ENCODE results near the gene ARHGAP10. TPM values are rescaled to one million over a fixed set of nuclear protein-coding genes. Genes with fewer than 3 reads are reported as not detected.

The ARHGAP10 gene
- total RNA-seq, 2 experiments from 2014 or later: 0.11 TPM; not detected in 1

GRCh38 chr4:148016063-148016637 is 284.3 kb downstream of the ARHGAP10 start:
- intact Hi-C loops (cut with micrococcal nuclease; ENCODE audit: unreplicated experiment): no loop called here
- H3K79me2 ChIP-seq (ENCODE audit: insufficient read depth, low read depth, low read length): no peaks in the 10 kb centered on the region
- no peak overlapping the region for H3K4me2 ChIP-seq (ENCODE audit: low read length)
- no peaks in the 10 kb centered on the region for H3K9me2 ChIP-seq (ENCODE audit: insufficient read depth, low read length)
- ChIA-PET CTCF (ENCODE audit: unreplicated experiment) (no interaction called here), POLR2A (interaction anchor here (0.7 kb wide), 2 partner anchors 274 to 1229 kb away, joined by 3 read pairs; no protein-coding TSS in a partner anchor)
- no peaks in the 10 kb centered on the region for H3K4me1 ChIP-seq (ENCODE audit: insufficient read depth, low read length, poor library complexity, severe bottlenecking)
- DNase-seq (ENCODE audit: low spot score): no peak
- no peak overlapping the region for H3K27ac ChIP-seq (ENCODE audit: low read depth, low read length, poor library complexity, severe bottlenecking)
- no peaks in the 10 kb centered on the region for H3K9me3 ChIP-seq (ENCODE audit: low read length)
- H3K4me3 ChIP-seq (ENCODE audit: low read depth, low read length, poor library complexity, severe bottlenecking): no peak overlapping the region
- no peak overlapping the region for H2AFZ ChIP-seq (ENCODE audit: low read length)
- no TSS peak for BruUV-seq (replicated peaks)
- TF ChIP-seq EZH2phosphoT487 (IDR thresholded peaks at IDR 0.05; ENCODE audit: borderline replicate concordance, low read depth, low read length) (no peak), CTCF (conservative IDR thresholded peaks at IDR 0.05; ENCODE audit: low read length) (no peak)
- no peaks in the 10 kb centered on the region for H3K36me3 ChIP-seq (ENCODE audit: insufficient read depth, low read length)
- no peaks in the 10 kb centered on the region for H4K20me1 ChIP-seq (ENCODE audit: insufficient read depth, low read length)

DNA sequence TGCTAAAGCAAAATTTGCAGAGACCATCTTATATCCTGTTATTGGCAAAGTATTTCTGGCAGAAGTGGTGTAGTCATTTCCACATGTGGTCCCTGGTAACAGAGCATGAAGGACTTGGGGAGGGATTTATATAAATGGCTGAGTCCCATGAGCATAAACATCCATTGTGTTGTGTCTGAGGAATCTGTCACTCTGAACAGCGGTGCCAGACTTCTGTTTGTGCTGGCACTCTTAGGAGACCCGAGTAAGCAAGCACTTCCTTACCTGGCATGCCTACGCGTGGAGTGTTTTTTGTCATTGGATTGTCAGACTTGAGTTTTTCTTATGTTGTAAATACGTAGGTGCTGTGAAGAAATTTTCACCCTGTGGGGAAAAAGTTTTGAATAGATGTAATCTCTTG is 285.9 kb downstream of the ARHGAP10 start:
- H3K27ac ChIP-seq (ENCODE audit: low read depth, low read length, poor library complexity, severe bottlenecking): no peak overlapping the region
- H3K79me2 ChIP-seq (ENCODE audit: insufficient read depth, low read depth, low read length): no peaks in the 10 kb centered on the region
- TF ChIP-seq CTCF (conservative IDR thresholded peaks at IDR 0.05; ENCODE audit: low read length) (no peak), EZH2phosphoT487 (IDR thresholded peaks at IDR 0.05; ENCODE audit: borderline replicate concordance, low read depth, low read length) (no peak)
- H4K20me1 ChIP-seq (ENCODE audit: insufficient read depth, low read length): no peaks in the 10 kb centered on the region
- no peaks in the 10 kb centered on the region for H3K36me3 ChIP-seq (ENCODE audit: insufficient read depth, low read length)
- H3K9me3 ChIP-seq (ENCODE audit: low read length): no peaks in the 10 kb centered on the region
- H3K9me2 ChIP-seq (ENCODE audit: insufficient read depth, low read length): no peaks in the 10 kb centered on the region
- no TSS peak for BruUV-seq (replicated peaks)
- ChIA-PET CTCF (ENCODE audit: unreplicated experiment) (no interaction called here), POLR2A (interaction anchor here (0.7 to 1.2 kb wide), 3 partner anchors 10 to 169 kb away, joined by 3 to 6 read pairs (median 6); no protein-coding TSS in a partner anchor)
- no peak for DNase-seq (ENCODE audit: low spot score)
- intact Hi-C loops (cut with micrococcal nuclease; ENCODE audit: unreplicated experiment): no loop called here
- no peak overlapping the region for H3K4me2 ChIP-seq (ENCODE audit: low read length)
- H3K4me3 ChIP-seq (ENCODE audit: low read depth, low read length, poor library complexity, severe bottlenecking): no peak overlapping the region
- no peak overlapping the region for H2AFZ ChIP-seq (ENCODE audit: low read length)
- no peaks in the 10 kb centered on the region for H3K4me1 ChIP-seq (ENCODE audit: insufficient read depth, low read length, poor library complexity, severe bottlenecking)

- Histone ChIP-seq H3K36me3 (ENCODE audit: insufficient read depth, low read length) (no peaks in the 10 kb centered on the region), H3K9me3 (ENCODE audit: low read length) (no peaks in the 10 kb centered on the region), H4K20me1 (ENCODE audit: insufficient read depth, low read length) (no peaks in the 10 kb centered on the region), H3K4me3 (ENCODE audit: low read depth, low read length, poor library complexity, severe bottlenecking) (no peak overlapping the region), H3K4me2 (ENCODE audit: low read length) (no peak overlapping the region), H3K79me2 (ENCODE audit: insufficient read depth, low read depth, low read length) (no peaks in the 10 kb centered on the region), H3K27ac (ENCODE audit: low read depth, low read length, poor library complexity, severe bottlenecking) (no peak overlapping the region), H3K4me1 (ENCODE audit: insufficient read depth, low read length, poor library complexity, severe bottlenecking) (no peaks in the 10 kb centered on the region), H3K9me2 (ENCODE audit: insufficient read depth, low read length) (no peaks in the 10 kb centered on the region), H2AFZ (ENCODE audit: low read length) (no peak overlapping the region)
- DNase-seq (ENCODE audit: low spot score): no peak
- ChIA-PET CTCF (ENCODE audit: unreplicated experiment) (no interaction called here), POLR2A (interaction anchor here (0.5 kb wide), 1 partner anchor 49 kb away, joined by 3 read pairs; no protein-coding TSS in a partner anchor)
- TF ChIP-seq CTCF (conservative IDR thresholded peaks at IDR 0.05; ENCODE audit: low read length) (peak; percentile 60), EZH2phosphoT487 (IDR thresholded peaks at IDR 0.05; ENCODE audit: borderline replicate concordance, low read depth, low read length) (no peak)
- BruUV-seq (replicated peaks): no TSS peak
- intact Hi-C loops (cut with micrococcal nuclease; ENCODE audit: unreplicated experiment): no loop called here
Measured at GRCh38 chr4:148021686-148022085, 289.8 kb downstream of the ARHGAP10 start.
